IPS-18a (cell line): ENCODE results near the gene CDH20.

Experiments used
- H3K27ac ChIP-seq: one replicate; pipeline ENCODE4 v1.5.1; 2013; ENCODE audit warnings: low read length
- H3K27me3 ChIP-seq: one replicate; pipeline ENCODE4 v1.6.1; 2013; ENCODE audit warnings: mild to moderate bottlenecking, low read length; ENCODE audit not compliant: control insufficient read depth, insufficient read depth
- H3K36me3 ChIP-seq: one replicate; pipeline ENCODE4 v1.6.1; 2013; ENCODE audit warnings: low read depth, low read length; ENCODE audit not compliant: control insufficient read depth
- H3K4me1 ChIP-seq: one replicate; pipeline ENCODE4 v1.6.1; 2013; ENCODE audit warnings: low read depth, low read length; ENCODE audit not compliant: control insufficient read depth
- H3K4me3 ChIP-seq: one replicate; pipeline ENCODE4 v1.5.1; 2013; ENCODE audit warnings: low read length
- H3K9ac ChIP-seq: one replicate; pipeline ENCODE4 v1.6.1; 2013; ENCODE audit warnings: mild to moderate bottlenecking, low read length, moderate library complexity
- H3K9me3 ChIP-seq: one replicate; pipeline ENCODE4 v1.6.1; 2013; ENCODE audit warnings: low read depth, low read length; ENCODE audit not compliant: control insufficient read depth

The CDH20 gene

DNA sequence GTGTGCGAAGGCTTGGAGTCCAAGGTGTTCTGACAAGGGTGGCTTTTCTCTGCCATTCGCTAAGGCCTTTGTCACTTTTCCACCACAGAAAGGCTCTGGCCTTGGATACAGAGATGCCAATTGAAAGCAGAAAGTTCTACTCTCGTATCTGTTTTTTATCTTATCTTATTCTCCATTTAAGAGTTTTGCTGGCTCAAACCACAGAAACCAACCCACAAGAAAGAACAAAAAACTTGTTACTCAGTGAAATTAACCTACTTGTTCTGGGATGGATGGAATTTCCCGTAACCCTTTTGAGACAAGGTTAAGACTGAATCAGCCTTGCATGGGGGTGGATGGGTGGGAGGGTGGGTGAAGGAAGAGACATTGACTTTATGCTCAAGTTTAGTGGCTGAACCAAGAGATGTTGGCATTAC is 221.7 kb downstream of the CDH20 start:
- Histone ChIP-seq H3K27ac (no peak overlapping the region), H3K27me3 (no peaks in the 10 kb centered on the region), H3K36me3 (no peaks in the 10 kb centered on the region), H3K9ac (no peak overlapping the region), H3K4me3 (no peak overlapping the region), H3K9me3 (no peaks in the 10 kb centered on the region), H3K4me1 (no peaks in the 10 kb centered on the region)

DNA sequence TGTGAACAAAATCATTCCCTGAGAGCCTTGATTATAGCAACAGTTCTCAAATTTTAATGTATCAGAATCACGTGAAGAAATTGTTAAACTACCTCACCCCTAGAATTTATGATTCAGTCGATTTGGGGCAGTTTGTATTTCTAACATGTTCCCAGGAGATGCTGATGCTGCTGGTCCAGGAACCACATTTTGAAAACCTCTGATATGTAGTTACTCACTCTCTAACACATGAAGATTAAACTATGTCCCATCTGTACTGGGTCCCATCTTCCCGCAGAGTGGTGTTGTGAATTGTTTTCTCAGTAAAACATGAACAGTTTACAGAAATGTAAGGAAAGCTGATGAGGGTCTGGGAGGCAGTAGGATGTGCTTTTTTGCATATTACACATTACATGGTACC is 223.1 kb downstream of the CDH20 start:
- no peaks in the 10 kb centered on the region for H3K36me3 ChIP-seq
- H3K9me3 ChIP-seq, result no peaks in the 10 kb centered on the region
- no peak overlapping the region for H3K27ac ChIP-seq

DNA sequence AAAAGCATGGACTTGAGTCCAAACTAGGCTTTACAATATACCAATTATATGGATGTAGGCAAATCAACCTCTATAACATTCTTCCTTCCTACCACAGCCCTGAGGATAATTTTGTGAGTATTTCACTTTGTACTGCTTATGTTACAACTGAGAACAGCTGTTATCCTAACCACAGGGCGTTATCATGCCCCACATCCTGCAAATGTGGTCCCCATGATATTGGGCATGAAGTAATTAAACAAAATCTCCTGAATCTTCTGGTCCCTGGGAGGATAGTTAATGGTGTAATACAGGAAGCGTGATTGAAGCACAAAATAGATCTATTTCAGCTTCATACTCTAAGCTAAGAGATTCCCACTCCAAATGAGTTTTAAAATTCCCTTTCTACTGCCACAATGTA is 223.6 kb downstream of the CDH20 start:
- Histone ChIP-seq H3K27me3 (no peaks in the 10 kb centered on the region), H3K9ac (no peak overlapping the region), H3K27ac (no peak overlapping the region), H3K36me3 (no peaks in the 10 kb centered on the region), H3K4me1 (no peaks in the 10 kb centered on the region), H3K4me3 (no peak overlapping the region), H3K9me3 (no peaks in the 10 kb centered on the region)

More for the DNA sequence above, 223.1 kb downstream of the CDH20 start:
- Histone ChIP-seq H3K4me3 (no peak overlapping the region), H3K4me1 (no peaks in the 10 kb centered on the region), H3K9ac (no peak overlapping the region), H3K27me3 (no peaks in the 10 kb centered on the region)

DNA sequence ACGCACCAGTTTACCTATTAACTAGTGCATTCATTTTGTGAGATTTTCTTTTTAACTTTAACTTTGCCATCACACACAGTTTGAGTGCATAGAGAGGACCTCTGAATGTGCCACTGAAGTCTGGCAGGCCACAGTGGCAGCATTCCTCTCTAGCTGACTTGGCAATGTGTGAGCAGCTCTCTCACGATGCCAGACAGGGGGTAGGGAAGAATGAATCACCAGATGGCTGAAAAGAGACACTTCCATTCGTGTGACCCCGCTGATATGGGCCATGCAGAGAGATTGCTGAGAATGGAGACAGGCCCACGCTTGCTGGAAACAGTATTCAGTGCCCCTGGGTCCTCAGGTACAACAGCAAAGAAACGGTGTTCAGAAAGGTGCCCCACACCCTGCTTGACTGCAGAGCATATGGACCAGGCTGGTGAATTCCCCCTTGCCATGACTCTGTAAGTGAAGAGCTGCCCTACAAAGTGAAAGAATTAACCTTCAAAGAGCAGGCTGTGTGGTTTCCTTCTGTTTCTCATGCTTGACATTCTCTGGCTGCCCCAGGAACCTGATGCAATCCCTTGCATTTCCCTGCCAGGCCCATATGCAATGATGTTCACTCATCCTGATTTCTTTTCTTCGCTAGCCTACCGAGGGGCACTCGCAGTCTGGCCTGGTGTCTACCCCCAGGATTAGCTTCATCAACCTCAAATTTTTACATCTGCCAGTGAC is 236.1 kb downstream of the CDH20 start:
- Histone ChIP-seq H3K4me3 (no peak overlapping the region), H3K27me3 (no peaks in the 10 kb centered on the region), H3K27ac (no peak overlapping the region), H3K9ac (no peak overlapping the region), H3K36me3 (no peaks in the 10 kb centered on the region), H3K4me1 (no peaks in the 10 kb centered on the region), H3K9me3 (no peaks in the 10 kb centered on the region)

DNA sequence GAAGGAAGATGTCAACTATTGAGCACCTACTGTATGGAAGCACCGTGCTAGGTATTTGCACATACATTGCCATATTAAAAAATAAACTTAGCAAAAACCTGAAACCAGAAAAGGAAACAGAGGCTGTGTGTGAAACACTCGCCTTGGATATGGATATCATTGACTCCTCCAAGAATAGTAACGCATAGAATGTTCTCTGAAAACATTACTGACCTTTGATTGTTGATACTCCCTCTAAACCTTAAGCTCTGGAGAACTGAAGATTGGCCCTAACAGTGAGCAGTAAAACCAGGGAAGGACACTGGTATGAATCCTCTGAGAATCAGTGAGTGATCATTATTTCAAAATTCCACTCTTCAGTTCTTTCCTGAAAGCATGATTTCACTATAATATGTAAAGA is 236.8 kb downstream of the CDH20 start:
- Histone ChIP-seq H3K27ac (no peak overlapping the region), H3K9ac (no peak overlapping the region), H3K9me3 (no peaks in the 10 kb centered on the region)

DNA sequence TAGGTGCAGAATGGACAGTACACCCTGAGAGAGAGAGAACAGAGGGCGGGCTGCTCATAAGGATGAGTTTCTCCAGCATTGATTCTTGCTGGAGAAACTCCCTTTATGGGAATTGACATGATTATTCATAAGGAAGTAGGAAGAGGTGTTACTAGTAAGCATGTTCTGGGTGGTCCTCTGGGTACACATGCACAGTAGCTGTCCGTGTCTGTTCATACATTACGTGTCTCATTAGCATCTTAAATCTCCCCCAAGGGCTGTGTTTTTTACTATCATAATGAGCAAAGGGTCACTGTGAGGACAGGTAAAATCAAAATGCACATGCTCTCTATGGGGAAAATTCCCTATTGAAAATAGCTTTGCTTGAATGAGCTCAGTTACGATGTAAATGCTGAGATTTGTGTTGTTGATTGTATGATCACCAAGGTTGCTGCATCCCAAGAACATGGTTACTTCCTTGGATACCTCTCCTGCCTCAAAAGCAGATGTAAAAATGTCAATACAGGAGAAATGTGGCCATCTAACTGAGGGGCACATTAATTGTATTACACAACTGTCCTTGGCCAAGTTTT is 238.9 kb downstream of the CDH20 start:
- Histone ChIP-seq H3K9ac (no peak overlapping the region), H3K27me3 (no peaks in the 10 kb centered on the region), H3K9me3 (no peaks in the 10 kb centered on the region), H3K4me1 (peaks cover 3% of the 10 kb centered on the region), H3K27ac (no peak overlapping the region), H3K4me3 (no peak overlapping the region), H3K36me3 (no peaks in the 10 kb centered on the region)

More for the DNA sequence above, 236.8 kb downstream of the CDH20 start:
- no peaks in the 10 kb centered on the region for H3K27me3 ChIP-seq
- no peak overlapping the region for H3K4me3 ChIP-seq
- H3K4me1 ChIP-seq, result no peaks in the 10 kb centered on the region
- no peaks in the 10 kb centered on the region for H3K36me3 ChIP-seq

DNA sequence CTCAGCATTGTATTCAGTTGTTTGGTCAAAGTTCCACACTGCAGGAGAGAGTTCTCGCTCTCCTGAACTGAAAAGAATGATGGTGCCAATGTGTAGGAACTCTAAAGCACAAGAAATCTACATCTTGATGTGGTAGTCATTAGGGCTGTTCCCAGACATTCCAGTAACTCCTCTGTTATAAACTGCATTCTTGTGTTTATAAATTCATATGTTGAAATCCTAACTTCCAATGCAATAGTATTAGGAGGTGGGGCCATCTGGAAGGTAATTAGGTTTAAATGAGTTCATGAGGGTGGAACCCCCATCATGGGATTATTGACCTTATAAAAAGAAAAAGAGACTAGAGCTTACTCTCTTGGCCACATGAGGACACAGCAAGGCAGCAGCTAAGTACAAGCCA is 239.6 kb downstream of the CDH20 start:
- Histone ChIP-seq H3K9me3 (no peaks in the 10 kb centered on the region), H3K4me1 (peaks cover 3% of the 10 kb centered on the region), H3K36me3 (no peaks in the 10 kb centered on the region), H3K27ac (no peak overlapping the region), H3K27me3 (no peaks in the 10 kb centered on the region), H3K4me3 (no peak overlapping the region), H3K9ac (no peak overlapping the region)

DNA sequence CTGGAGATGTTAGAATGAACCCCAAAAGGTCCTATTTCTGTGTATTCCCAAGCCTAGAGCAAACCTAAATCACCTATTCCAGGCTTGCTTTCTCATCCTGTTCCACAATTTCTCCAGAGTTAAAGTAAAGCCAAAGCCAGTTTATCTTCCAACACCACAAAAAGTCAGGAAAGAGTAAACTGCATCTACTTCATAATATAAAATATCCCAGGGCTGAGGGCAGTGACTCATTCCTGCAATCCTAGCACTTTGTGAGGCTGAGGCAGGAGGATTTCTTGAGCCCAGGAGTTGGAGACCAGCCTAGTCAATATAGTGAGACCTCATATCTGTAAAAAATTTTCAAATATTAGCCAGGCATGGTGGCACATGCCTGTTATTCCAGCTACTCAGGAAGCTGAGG is 241.4 kb downstream of the CDH20 start:
- Histone ChIP-seq H3K36me3 (no peaks in the 10 kb centered on the region), H3K27ac (no peak overlapping the region), H3K4me3 (no peak overlapping the region), H3K9ac (no peak overlapping the region), H3K4me1 (peaks cover 3% of the 10 kb centered on the region), H3K9me3 (no peaks in the 10 kb centered on the region), H3K27me3 (no peaks in the 10 kb centered on the region)

DNA sequence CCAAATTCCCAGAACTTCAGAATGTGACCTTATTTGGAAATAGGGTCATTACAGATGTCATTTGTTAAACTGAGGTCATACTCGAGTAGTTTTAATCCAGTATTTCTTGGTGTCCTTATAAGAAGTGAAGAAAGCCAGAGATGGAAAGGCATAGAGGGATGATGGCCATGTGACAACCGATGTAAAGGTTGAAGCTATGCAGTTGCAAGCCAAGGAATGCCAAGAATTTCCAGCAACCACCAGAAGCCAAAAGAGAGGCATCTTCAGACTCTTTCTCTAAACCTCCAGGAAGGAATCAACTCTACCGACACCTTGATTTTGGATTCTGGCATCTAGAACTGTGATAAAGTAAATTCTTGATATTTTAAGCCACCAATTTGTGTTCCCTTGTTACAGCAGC is 242.2 kb downstream of the CDH20 start:
- H3K36me3 ChIP-seq, result no peaks in the 10 kb centered on the region
- no peak overlapping the region for H3K4me3 ChIP-seq
- no peaks in the 10 kb centered on the region for H3K9me3 ChIP-seq
- no peak overlapping the region for H3K27ac ChIP-seq
- no peaks in the 10 kb centered on the region for H3K27me3 ChIP-seq
- H3K9ac ChIP-seq, result no peak overlapping the region
- peaks cover 3% of the 10 kb centered on the region for H3K4me1 ChIP-seq

DNA sequence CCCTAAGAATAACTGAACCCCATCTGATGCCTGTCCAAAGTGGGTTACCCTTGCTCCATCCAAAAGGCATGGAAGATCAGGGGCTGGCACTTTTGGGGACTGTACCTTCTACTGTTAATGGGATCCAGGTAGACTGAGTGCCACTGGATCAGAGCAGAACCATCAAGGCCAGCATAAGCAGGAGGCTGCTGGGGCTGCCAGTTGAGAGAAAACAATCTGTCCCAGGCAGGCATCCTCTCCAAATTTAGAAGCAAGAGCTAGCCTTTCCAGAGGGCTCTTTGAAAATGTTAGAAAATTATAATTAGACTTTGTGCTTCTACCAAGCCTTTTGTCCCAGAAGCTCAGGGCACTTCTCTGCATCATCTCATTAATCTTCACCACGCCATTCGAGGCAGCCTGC is 245.6 kb downstream of the CDH20 start:
- Histone ChIP-seq H3K27me3 (peaks cover 16% of the 10 kb centered on the region), H3K9me3 (no peaks in the 10 kb centered on the region), H3K27ac (no peak overlapping the region), H3K4me3 (no peak overlapping the region), H3K4me1 (peaks cover 7% of the 10 kb centered on the region), H3K36me3 (no peaks in the 10 kb centered on the region), H3K9ac (no peak overlapping the region)

DNA sequence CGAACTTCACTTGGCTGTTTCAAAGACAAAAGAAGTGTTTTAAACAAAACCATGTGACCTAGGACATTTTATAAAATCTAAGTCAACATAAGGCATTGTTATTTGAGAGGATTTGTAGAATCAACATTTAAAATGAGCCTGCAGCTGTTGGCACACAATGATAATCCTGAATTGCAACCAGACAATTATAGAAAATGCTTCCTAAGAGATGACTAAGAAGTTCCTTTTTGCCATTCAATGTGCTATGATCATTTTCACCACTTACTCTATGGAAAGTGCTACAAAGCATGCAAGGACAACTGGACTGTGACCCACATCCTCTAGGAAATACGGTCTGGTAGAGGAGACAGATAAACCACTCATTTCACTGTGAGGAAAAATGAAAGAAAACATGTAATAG is 246.4 kb downstream of the CDH20 start:
- Histone ChIP-seq H3K9me3 (no peaks in the 10 kb centered on the region), H3K9ac (no peak overlapping the region), H3K27me3 (peaks cover 16% of the 10 kb centered on the region), H3K36me3 (no peaks in the 10 kb centered on the region), H3K4me1 (peaks cover 7% of the 10 kb centered on the region), H3K27ac (no peak overlapping the region), H3K4me3 (no peak overlapping the region)

DNA sequence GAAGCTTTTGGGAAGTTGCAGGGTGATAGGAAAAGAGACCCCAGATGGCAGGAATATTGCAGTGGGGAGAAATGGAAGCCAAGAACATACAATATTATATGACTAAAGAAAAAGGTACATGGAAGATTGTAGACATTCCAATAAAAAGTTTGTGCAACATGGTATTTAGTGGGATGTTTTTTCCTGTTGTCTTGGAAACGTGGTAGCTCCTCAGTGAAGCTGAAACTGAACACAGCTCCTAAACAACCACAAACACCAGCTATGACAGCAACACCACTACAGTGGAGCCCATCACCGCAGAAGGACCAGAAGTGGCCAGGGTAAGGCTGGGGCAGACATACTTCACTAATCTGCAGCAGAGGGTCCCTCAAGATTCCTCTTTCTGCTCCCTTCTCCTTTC is 246.8 kb downstream of the CDH20 start:
- no peaks in the 10 kb centered on the region for H3K36me3 ChIP-seq
- H3K4me1 ChIP-seq, result peaks cover 7% of the 10 kb centered on the region
- H3K9ac ChIP-seq, result no peak overlapping the region
- peaks cover 16% of the 10 kb centered on the region for H3K27me3 ChIP-seq
- H3K9me3 ChIP-seq, result no peaks in the 10 kb centered on the region
- H3K4me3 ChIP-seq, result no peak overlapping the region
- H3K27ac ChIP-seq, result no peak overlapping the region
